T-cell (primary cell): ENCODE results near the gene COL4A3. TPM values are rescaled to one million over a fixed set of nuclear protein-coding genes. Genes with fewer than 3 reads are reported as not detected.

Experiments used
- ATAC-seq, 4 experiments: fragments of 200-7000 bp in 3 of 4; fragments of 150-1000 bp in 1 of 4; cut with Tn5 transposase; replicated peaks in 1 of 4; 1 replicate in 3 of 4; 2 replicates in 1 of 4; pipeline ENCODE4 v1.10.0; 2021; ENCODE audit warnings: moderate library complexity in 3 of 4, mild to moderate bottlenecking in 2 of 4, moderate number of reproducible peaks in 1 of 4
- CTCF ChIA-PET, 2 donors: fragments of 300-600 bp; sonication (Branson Sonifier 250); formaldehyde crosslinking; loops; one replicate each; lab custom pipeline; 2022; ENCODE audit warnings: antibody characterized with exemption in 2 of 2; lab: Charles Lee
- POLR2A ChIA-PET, 2 donors: fragments of 300-600 bp; sonication (Branson Sonifier 250); formaldehyde crosslinking; loops; one replicate each; lab custom pipeline; 2022; ENCODE audit warnings: antibody characterized with exemption in 2 of 2; lab: Charles Lee
- DNase-seq, 35 experiments: peaks; one replicate each; pipeline versions ENCODE4 v3.0.0 to v3.0.0-alpha.2; 2013 to 2023
- H3K27ac ChIP-seq: one replicate; pipeline ENCODE4 v1.5.1; 2013; ENCODE audit warnings: low read length
- H3K27me3 ChIP-seq, 2 experiments: replicated peaks in 1 of 2; 1 replicate in 1 of 2; 2 replicates in 1 of 2; pipeline versions ENCODE4 v1.6.1 to v1.7.0; 2013; ENCODE audit warnings: low read length in 1 of 2, mixed read lengths in 1 of 2; ENCODE audit not compliant: control insufficient read depth in 2 of 2, insufficient read depth in 2 of 2; ENCODE audit errors: extremely low read depth in 1 of 2
- H3K36me3 ChIP-seq, 2 donors: 1 replicate in 1 of 2; 2 replicates in 1 of 2; pipeline versions ENCODE4 v1.6.1 to v1.7.0; 2013; ENCODE audit warnings: low read length in 1 of 2; ENCODE audit not compliant: control insufficient read depth in 2 of 2, insufficient read depth in 1 of 2; ENCODE audit errors: extremely low read depth in 1 of 2
- H3K4me1 ChIP-seq, 2 experiments: 1 replicate in 1 of 2; 2 replicates in 1 of 2; pipeline versions ENCODE4 v1.6.1 to v1.7.0; 2013; ENCODE audit warnings: low read length in 2 of 2, mixed read lengths in 1 of 2; ENCODE audit not compliant: insufficient read depth in 2 of 2, control insufficient read depth in 1 of 2; ENCODE audit errors: extremely low read depth in 1 of 2
- H3K4me3 ChIP-seq, 2 donors: 1 replicate in 1 of 2; 2 replicates in 1 of 2; pipeline versions ENCODE4 v1.5.1 to v1.7.0; 2013; ENCODE audit warnings: mild to moderate bottlenecking in 2 of 2, low read length in 1 of 2, moderate library complexity in 1 of 2; ENCODE audit not compliant: control insufficient read depth in 1 of 2; ENCODE audit errors: extremely low read depth in 1 of 2
- H3K9me3 ChIP-seq: 2 replicates; pipeline ENCODE4 v1.7.0; 2013
- H3K27ac Mint-ChIP-seq, 2 donors: one replicate each; pipeline ENCODE4 v1.8.0; 2020 to 2021; ENCODE audit warnings: mild to moderate bottlenecking in 2 of 2, mixed read lengths in 2 of 2
- H3K27me3 Mint-ChIP-seq, 2 donors: one replicate each; pipeline ENCODE4 v1.8.0; 2021 to 2022; ENCODE audit warnings: mixed read lengths in 2 of 2
- H3K36me3 Mint-ChIP-seq: one replicate; pipeline ENCODE4 v1.8.0; 2021; ENCODE audit warnings: mixed read lengths
- H3K4me1 Mint-ChIP-seq, 3 donors: one replicate each; pipeline ENCODE4 v1.8.0; 2020 to 2022; ENCODE audit warnings: mixed read lengths in 3 of 3, mild to moderate bottlenecking in 1 of 3
- H3K4me3 Mint-ChIP-seq, 3 donors: one replicate each; pipeline ENCODE4 v1.8.0; 2020 to 2022; ENCODE audit warnings: mild to moderate bottlenecking in 3 of 3, mixed read lengths in 3 of 3, moderate library complexity in 3 of 3
- H3K9me3 Mint-ChIP-seq, 3 donors: one replicate each; pipeline ENCODE4 v1.8.0; 2020 to 2022; ENCODE audit warnings: mixed read lengths in 3 of 3
- WGBS: methylation state at CpG from one replicate; pipeline ENCODE4 v1.1.5; 2013; ENCODE audit warnings: missing lambda C conversion rate; ENCODE audit not compliant: insufficient coverage; 5-methylcytosine and 5-hydroxymethylcytosine counted together
- total RNA-seq, 35 experiments: library from RNA in 6 of 35; stranded (reverse) in 6 of 35; fragments of 120-200 nt in 1 of 35; gene quantifications; one replicate each; pipeline versions ENCODE4 v1.2.1 to v1.2.4 and lab custom pipeline; 2013 to 2026

The COL4A3 gene
- total RNA-seq, 5 donors from 2014 or later (not counting 1 experiment from before 2014, with no cell fraction given): 0.35 to 0.65 (median 0.56) TPM

DNA sequence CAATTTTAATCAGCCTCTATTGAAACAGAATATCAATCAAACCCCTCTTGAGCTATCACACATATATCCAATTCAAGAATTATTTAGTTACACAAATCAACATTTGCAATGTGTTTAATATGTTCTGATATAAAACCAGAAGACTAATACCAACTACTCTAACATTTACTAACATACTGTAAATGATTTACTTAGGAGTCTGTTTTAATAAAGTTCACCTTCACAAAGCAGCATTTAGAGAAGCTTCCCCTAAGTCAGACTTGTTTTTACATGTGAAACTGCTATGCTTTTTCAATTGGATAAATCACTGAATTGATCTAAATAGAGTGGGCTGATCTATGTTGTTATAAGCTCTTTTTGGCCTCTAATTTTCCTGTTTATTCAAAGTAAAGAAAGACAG, 18.3 kb downstream of the COL4A3 start:
- H3K4me3 ChIP-seq: no peak overlapping the region
- no peaks in the 10 kb centered on the region for H3K36me3 ChIP-seq
- no peaks in the 10 kb centered on the region for H3K4me1 ChIP-seq
- no peaks in the 10 kb centered on the region for H3K27me3 ChIP-seq
- CTCF ChIA-PET: no interaction called here
- H3K27ac ChIP-seq: no peak overlapping the region
- DNase-seq: no peak
- no peaks in the 10 kb centered on the region for H3K9me3 ChIP-seq
- peaks cover 14 to 27% of the 10 kb centered on the region in 2 donors for H3K27me3 Mint-ChIP-seq
- H3K27ac Mint-ChIP-seq: no peak overlapping the region
- H3K36me3 Mint-ChIP-seq: no peaks in the 10 kb centered on the region
- H3K9me3 Mint-ChIP-seq: no peaks in the 10 kb centered on the region
- POLR2A ChIA-PET: no interaction called here
- no peaks in the 10 kb centered on the region for H3K4me1 Mint-ChIP-seq
- no peak for ATAC-seq
- no peak overlapping the region for H3K4me3 Mint-ChIP-seq

DNA sequence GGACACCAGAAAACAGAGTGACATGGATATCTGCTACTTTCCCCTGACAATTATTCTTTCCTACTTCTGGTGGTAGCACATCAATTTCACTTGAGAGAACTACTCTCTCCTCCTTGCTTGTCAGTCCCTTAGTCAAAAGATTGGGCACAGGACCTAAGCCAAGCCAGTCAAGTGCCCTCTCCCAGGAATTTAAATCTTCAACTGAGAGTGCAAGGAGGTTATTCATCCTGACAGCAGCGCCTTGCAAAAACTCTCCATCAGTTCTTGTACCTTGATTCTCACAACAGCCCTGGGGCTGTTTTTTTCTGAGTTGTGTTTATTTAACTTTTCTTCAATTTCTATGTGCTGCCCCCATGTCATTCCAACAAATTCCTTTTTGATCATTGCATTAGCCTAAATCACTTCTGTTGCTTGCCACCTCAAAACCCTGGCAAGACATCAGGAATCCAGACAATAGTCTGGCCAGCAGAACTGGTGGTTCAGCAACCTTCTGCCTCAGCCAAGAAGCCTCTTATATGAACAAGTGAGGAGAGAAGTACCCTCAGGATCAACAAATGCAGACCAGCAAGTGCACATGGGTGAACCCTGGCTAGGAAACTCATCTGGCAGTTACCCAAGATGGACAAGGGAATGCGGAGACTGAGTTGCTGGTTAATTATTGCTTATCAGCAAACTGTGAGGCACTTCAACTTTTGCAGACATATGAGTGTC, 19.4 kb downstream of the COL4A3 start:
- Mint-ChIP-seq H3K36me3 (no peaks in the 10 kb centered on the region), H3K27ac (no peak overlapping the region), H3K4me3 (no peak overlapping the region), H3K4me1 (no peaks in the 10 kb centered on the region), H3K27me3 (peaks cover 16 to 31% of the 10 kb centered on the region in 2 donors), H3K9me3 (no peaks in the 10 kb centered on the region)
- DNase-seq (no peak), ATAC-seq (no peak)
- H3K4me3 ChIP-seq: no peak overlapping the region
- no peaks in the 10 kb centered on the region for H3K9me3 ChIP-seq
- POLR2A ChIA-PET: no interaction called here
- no peak overlapping the region for H3K27ac ChIP-seq
- H3K27me3 ChIP-seq: no peaks in the 10 kb centered on the region
- CTCF ChIA-PET: no interaction called here
- no peaks in the 10 kb centered on the region for H3K4me1 ChIP-seq
- H3K36me3 ChIP-seq: no peaks in the 10 kb centered on the region
- WGBS: 100% methylated on average over 1 of the region's 2 CpGs

DNA sequence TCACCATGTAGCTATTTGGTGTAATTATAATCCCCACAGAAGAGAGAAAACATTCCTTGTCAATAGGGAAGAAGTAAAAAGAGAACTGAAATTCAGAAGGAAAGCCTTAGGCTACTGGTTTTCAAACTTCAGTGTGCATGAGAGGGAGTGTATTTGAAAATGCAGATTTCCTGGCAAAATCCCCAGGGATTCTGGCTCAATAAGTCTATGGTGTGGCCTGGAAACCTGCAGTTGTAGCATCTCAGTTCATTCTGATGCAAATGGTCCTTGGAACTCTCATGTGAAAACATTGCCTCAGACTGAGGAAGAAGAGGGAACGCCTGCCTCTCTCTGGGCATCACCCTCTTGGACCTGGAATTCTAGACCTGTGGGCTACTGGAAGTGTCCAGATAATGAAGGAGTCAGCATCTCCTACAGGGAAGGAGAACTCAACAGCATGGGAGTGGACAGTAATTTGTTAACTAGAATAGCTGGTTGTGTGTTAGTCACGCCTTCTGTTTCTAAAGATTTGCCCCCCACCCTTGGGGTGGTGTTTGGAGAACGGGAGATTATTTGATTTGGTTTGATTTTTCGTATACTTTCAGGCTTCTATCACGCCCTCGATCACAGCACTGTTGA, 21.3 kb downstream of the COL4A3 start:
- no peak overlapping the region for H3K27ac ChIP-seq
- ATAC-seq (no peak), DNase-seq (no peak)
- H3K9me3 Mint-ChIP-seq: no peaks in the 10 kb centered on the region
- no peaks in the 10 kb centered on the region for H3K9me3 ChIP-seq
- H3K4me3 ChIP-seq: no peak overlapping the region
- H3K36me3 Mint-ChIP-seq: no peaks in the 10 kb centered on the region
- H3K27ac Mint-ChIP-seq: no peak overlapping the region
- H3K4me1 Mint-ChIP-seq: no peaks in the 10 kb centered on the region
- POLR2A ChIA-PET: no interaction called here
- H3K27me3 Mint-ChIP-seq: peaks cover 27 to 35% of the 10 kb centered on the region in 2 donors
- H3K4me3 Mint-ChIP-seq: no peak overlapping the region
- no peaks in the 10 kb centered on the region for H3K4me1 ChIP-seq
- no peaks in the 10 kb centered on the region for H3K27me3 ChIP-seq
- CTCF ChIA-PET: no interaction called here
- WGBS: 70% methylated on average over 2 of the region's 6 CpGs
- H3K36me3 ChIP-seq: no peaks in the 10 kb centered on the region

DNA sequence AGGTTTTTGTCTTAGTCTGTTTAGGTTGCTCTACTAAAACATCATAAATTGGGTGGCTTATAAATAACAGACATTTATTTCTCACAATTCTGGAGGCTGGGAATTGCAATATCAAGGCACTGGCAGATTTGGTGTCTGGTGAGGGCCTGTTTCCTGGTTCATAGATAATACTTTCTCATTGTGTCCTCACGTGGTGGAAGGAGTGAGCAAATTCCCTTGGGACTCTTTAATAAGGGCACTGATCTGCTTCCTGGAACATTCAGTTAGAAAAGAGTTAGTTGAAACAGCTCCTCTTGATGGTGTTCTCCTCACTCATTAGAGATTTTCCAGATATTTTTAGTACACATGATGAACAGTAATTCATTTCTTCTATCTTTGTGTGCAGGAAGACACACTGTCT, 22.3 kb downstream of the COL4A3 start:
- Histone ChIP-seq H3K27ac (no peak overlapping the region), H3K27me3 (peaks cover 0 to 2% of the 10 kb centered on the region in 2 experiments), H3K9me3 (no peaks in the 10 kb centered on the region), H3K4me3 (no peak overlapping the region), H3K36me3 (no peaks in the 10 kb centered on the region), H3K4me1 (no peaks in the 10 kb centered on the region)
- no CpG with 5 or more reads among the region's 1 CpG for WGBS
- POLR2A ChIA-PET: no interaction called here
- Mint-ChIP-seq H3K36me3 (no peaks in the 10 kb centered on the region), H3K4me3 (no peak overlapping the region), H3K4me1 (no peaks in the 10 kb centered on the region), H3K27ac (no peak overlapping the region), H3K9me3 (no peaks in the 10 kb centered on the region), H3K27me3 (peaks cover 31 to 39% of the 10 kb centered on the region in 2 donors)
- CTCF ChIA-PET: interaction anchor here in 1 of 2 donors (0.6 kb wide), 1 partner anchor 18 kb away, joined by 6 read pairs; no protein-coding TSS in a partner anchor
- no peak for ATAC-seq
- DNase-seq: no peak

DNA sequence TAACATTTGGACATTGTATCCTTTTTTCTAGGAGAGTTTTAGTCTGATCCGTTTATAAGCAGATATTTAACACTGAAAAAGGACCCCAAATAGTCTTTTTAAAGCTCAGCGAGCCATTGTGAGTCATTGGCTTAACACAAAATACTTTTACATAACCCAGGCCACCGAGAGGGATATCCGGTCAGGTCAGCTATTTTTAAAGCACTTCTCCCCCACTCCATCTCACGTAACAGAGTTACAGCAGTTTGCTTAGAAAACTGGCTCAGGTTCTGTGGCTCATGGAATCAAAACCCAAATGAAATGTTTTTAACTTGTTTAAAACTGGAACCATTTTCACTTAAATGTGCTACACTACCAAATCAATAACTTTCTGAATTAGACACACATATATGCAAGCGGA, 23.9 kb downstream of the COL4A3 start:
- POLR2A ChIA-PET: no interaction called here
- Mint-ChIP-seq H3K4me3 (no peak overlapping the region), H3K9me3 (no peaks in the 10 kb centered on the region), H3K27me3 (peaks cover 28 to 43% of the 10 kb centered on the region in 2 donors), H3K36me3 (no peaks in the 10 kb centered on the region), H3K27ac (no peak overlapping the region), H3K4me1 (no peaks in the 10 kb centered on the region)
- Histone ChIP-seq H3K27ac (no peak overlapping the region), H3K4me1 (no peaks in the 10 kb centered on the region), H3K36me3 (no peaks in the 10 kb centered on the region), H3K4me3 (no peak overlapping the region), H3K27me3 (peaks cover 0 to 2% of the 10 kb centered on the region in 2 experiments), H3K9me3 (no peaks in the 10 kb centered on the region)
- no peak for ATAC-seq
- DNase-seq: no peak
- CTCF ChIA-PET: interaction anchor here in 1 of 2 donors (0.7 kb wide), 1 partner anchor 292 kb away, joined by 4 read pairs; no protein-coding TSS in a partner anchor
- 54% methylated on average over 4 of the region's 6 CpGs for WGBS

DNA sequence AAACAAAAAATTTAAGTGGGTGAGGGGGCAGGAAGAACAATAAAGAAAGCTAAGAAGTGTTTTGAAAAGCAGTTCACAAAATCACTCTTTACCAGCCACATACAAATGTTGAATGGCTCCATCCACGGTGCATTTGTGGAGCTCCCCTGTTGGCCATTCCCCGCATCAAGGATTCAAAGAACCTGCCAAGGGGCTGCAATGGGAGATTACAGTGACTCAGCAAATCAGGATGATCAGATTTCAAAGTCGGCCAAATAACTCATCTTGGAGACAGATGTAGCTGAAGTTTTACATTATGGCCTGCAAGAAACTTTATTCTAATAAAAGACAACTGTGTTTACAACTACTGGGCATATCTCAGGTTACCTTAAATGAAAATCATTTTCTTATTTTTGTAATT, 26.9 kb downstream of the COL4A3 start:
- WGBS: 68% methylated on average over 2 of the region's 3 CpGs
- H3K36me3 Mint-ChIP-seq: no peaks in the 10 kb centered on the region
- no peaks in the 10 kb centered on the region for H3K4me1 Mint-ChIP-seq
- POLR2A ChIA-PET: no interaction called here
- no peak overlapping the region for H3K27ac ChIP-seq
- ATAC-seq (no peak), DNase-seq (no peak)
- no peak overlapping the region for H3K4me3 ChIP-seq
- no peaks in the 10 kb centered on the region for H3K9me3 ChIP-seq
- no peaks in the 10 kb centered on the region for H3K9me3 Mint-ChIP-seq
- H3K27me3 ChIP-seq: peaks cover 0 to 5% of the 10 kb centered on the region in 2 experiments
- H3K27me3 Mint-ChIP-seq: peaks cover 22 to 36% of the 10 kb centered on the region in 2 donors
- CTCF ChIA-PET: no interaction called here
- no peak overlapping the region for H3K4me3 Mint-ChIP-seq
- no peaks in the 10 kb centered on the region for H3K4me1 ChIP-seq
- no peak overlapping the region for H3K27ac Mint-ChIP-seq
- no peaks in the 10 kb centered on the region for H3K36me3 ChIP-seq
